Stimulated activated CD4-positive, alpha-beta T cell treated with anti-CD3 and anti-CD28 coated beads, Interleukin-1b, Interleukin-23, amount 100 ng/mL, for 24 hours (primary cell): ENCODE results near the gene FIP1L1.
A peak's percentile ranks its signal among the peaks of the same experiment; 100 is the strongest.
"Not testable (repeated sequence)": the region's sequence is repeated elsewhere in the genome, so short reads cannot be mapped to it uniquely, and the experiment has no call there.

ENCODE experiments used
- DNase-seq, 4 experiments: peaks; one replicate each; pipeline ENCODE4 v3.0.0-alpha.2; 2020; ENCODE audit warnings: low read depth in 4 of 4, low spot score in 1 of 4

The FIP1L1 gene

GRCh38 chr4:53377319-53378170 is at the start of gene FIP1L1:
TSS of gene FIP1L1 (plus strand) at chr4:53377641. CDS start at chr4:53377839, 198 bp downstream.
- peak; percentile 88 to 95 (median 92) for DNase-seq

- DNase-seq = not testable (repeated sequence)
Observed at GRCh38 chr4:53334916-53335315, 42.5 kb upstream of the FIP1L1 start.

GRCh38 chr4:53340145-53340544 is 37.3 kb upstream of the FIP1L1 start:
- not testable (repeated sequence) for DNase-seq

GRCh38 chr4:53346392-53346791 is 31.0 kb upstream of the FIP1L1 start:
- DNase-seq = not testable (repeated sequence)

- DNase-seq = no peak
Observed at GRCh38 chr4:53346920-53347852, 30.3 kb upstream of the FIP1L1 start.

GRCh38 chr4:53348046-53348445 is 29.4 kb upstream of the FIP1L1 start:
- no peak for DNase-seq

GRCh38 chr4:53349091-53349491 is 28.4 kb upstream of the FIP1L1 start:
- DNase-seq = no peak

GRCh38 chr4:53354012-53354722 is 23.3 kb upstream of the FIP1L1 start:
- no peak for DNase-seq

- no peak for DNase-seq
Observed at GRCh38 chr4:53355930-53356521, 21.4 kb upstream of the FIP1L1 start.

- DNase-seq = no peak
Observed at GRCh38 chr4:53361451-53361850, 16.0 kb upstream of the FIP1L1 start.

GRCh38 chr4:53362093-53362492 is 15.3 kb upstream of the FIP1L1 start:
- no peak for DNase-seq

- no peak for DNase-seq
Observed at GRCh38 chr4:53364624-53365023, 12.8 kb upstream of the FIP1L1 start.

GRCh38 chr4:53365121-53365485 is 12.3 kb upstream of the FIP1L1 start:
- no peak for DNase-seq

GRCh38 chr4:53365486-53366300 is 11.7 kb upstream of the FIP1L1 start, which contains the start of gene SCFD2:
TSS of gene SCFD2 (minus strand) at chr4:53366061.
- DNase-seq = peak; percentile 91 to 98 (median 94)

GRCh38 chr4:53366301-53366716 is 11.1 kb upstream of the FIP1L1 start:
- DNase-seq = no peak

GRCh38 chr4:53367721-53368120 is 9.7 kb upstream of the FIP1L1 start:
- no peak for DNase-seq

- DNase-seq = no peak
Observed at GRCh38 chr4:53371049-53371448, 6.4 kb upstream of the FIP1L1 start.

GRCh38 chr4:53371843-53372521 is 5.5 kb upstream of the FIP1L1 start:
- DNase-seq = no peak

GRCh38 chr4:53374777-53375258 is 2.6 kb upstream of the FIP1L1 start:
- DNase-seq = no peak
